HCT116 (cell line): ENCODE results near the gene MAGIX. TPM values are rescaled to one million over a fixed set of nuclear protein-coding genes. Genes with fewer than 3 reads are reported as not detected.

Source experiments
- ATAC-seq: fragments of 200-7000 bp; cut with Tn5 transposase; 2 replicates; pipeline ENCODE4 v1.9.1; 2020; ENCODE audit warnings: mild to moderate bottlenecking, moderate library complexity
- BruUV-seq: library from RNA; stranded (reverse); fragments of 400-500 nt; replicated peaks from 2 replicates; lab custom pipeline; 2021; lab: Mats Ljungman, UMichigan
- CTCF ChIA-PET: fragments of 300-600 bp; sonication (Branson Sonifier 250); formaldehyde crosslinking; loops from one replicate; lab custom pipeline; 2021; ENCODE audit warnings: antibody characterized with exemption; lab: Charles Lee
- POLR2A ChIA-PET: fragments of 300-600, 350-600 bp; sonication (Branson Sonifier 250); formaldehyde crosslinking; loops from one replicate; lab custom pipeline; 2021; ENCODE audit warnings: antibody characterized with exemption; lab: Charles Lee
- RAD21 ChIA-PET, 2 experiments: fragments of 300-600 bp; sonication (Branson Sonifier 250); formaldehyde crosslinking; loops; one replicate each; lab custom pipeline; 2023; ENCODE audit warnings: low total read pairs in 2 of 2; ENCODE audit not compliant: uncharacterized antibody in 2 of 2, unreplicated experiment in 2 of 2, low non-redundant PET in 1 of 2; lab: Charles Lee
- DNase-seq: peaks from one replicate; pipeline ENCODE4 v3.0.0-alpha.2; 2010; ENCODE audit warnings: low read depth, low spot score
- H2AFZ ChIP-seq: fragments of 200-600 bp; shearing (Covaris generic), sonication (generic); 2 replicates; pipeline ENCODE4 v1.6.1; 2017; ENCODE audit warnings: low read depth, mixed run types, mixed read lengths, antibody characterized with exemption, low read length; ENCODE audit not compliant: poor library complexity, severe bottlenecking
- H3K27ac ChIP-seq: 2 replicates; pipeline ENCODE4 v1.5.1; 2012; ENCODE audit warnings: low read depth, low read length
- H3K27me3 ChIP-seq: fragments of 200-600 bp; sonication (generic); 2 replicates; pipeline ENCODE4 v1.6.1; 2016; ENCODE audit warnings: mixed run types, low read length, mixed read lengths; ENCODE audit not compliant: insufficient read depth
- H3K36me3 ChIP-seq, 2 experiments: fragments of 200-500 bp in 1 of 2; fragments of 200-600 bp in 1 of 2; sonication (Bioruptor generic) in 1 of 2; sonication (generic) in 1 of 2; 2 replicates each; pipeline versions ENCODE4 v1.5.1 to v1.6.1; 2014 to 2016; ENCODE audit warnings: low read length in 2 of 2, inconsistent platforms in 1 of 2, mixed read lengths in 1 of 2, mixed run types in 1 of 2; ENCODE audit not compliant: insufficient read depth in 2 of 2, control insufficient read depth in 1 of 2
- H3K4me1 ChIP-seq, 2 experiments: fragments of 200-600 bp in 1 of 2; sonication (generic) in 1 of 2; 2 replicates each; pipeline versions ENCODE4 v1.5.1 to v1.6.1; 2012 to 2017; ENCODE audit warnings: low read length in 2 of 2, inconsistent platforms in 1 of 2, mild to moderate bottlenecking in 1 of 2, mixed read lengths in 1 of 2, mixed run types in 1 of 2, moderate library complexity in 1 of 2; ENCODE audit not compliant: insufficient read depth in 2 of 2, control insufficient read depth in 1 of 2
- H3K4me2 ChIP-seq: fragments of 200-600 bp; sonication (generic); 2 replicates; pipeline ENCODE4 v1.6.1; 2017; ENCODE audit warnings: mixed run types, low read length, mixed read lengths
- H3K4me3 ChIP-seq, 2 experiments: fragments of 200-600 bp in 1 of 2; sonication (generic) in 1 of 2; replicated peaks in 1 of 2; 2 replicates each; pipeline ENCODE4 v1.5.1; 2011 to 2016; ENCODE audit warnings: low read length in 2 of 2, control low read depth in 1 of 2, low read depth in 1 of 2, mild to moderate bottlenecking in 1 of 2, mixed read lengths in 1 of 2, mixed run types in 1 of 2
- H3K79me2 ChIP-seq: fragments of 200-600 bp; sonication (generic); 2 replicates; pipeline ENCODE4 v1.6.1; 2017; ENCODE audit warnings: mild to moderate bottlenecking, mixed run types, low read length, moderate library complexity, mixed read lengths; ENCODE audit not compliant: insufficient read depth
- H3K9ac ChIP-seq: fragments of 200-600 bp; sonication (generic); 2 replicates; pipeline ENCODE4 v1.6.1; 2016; ENCODE audit warnings: low read length, mixed read lengths
- H3K9me2 ChIP-seq: fragments of 200-600 bp; sonication (generic), shearing (Covaris generic); 2 replicates; pipeline ENCODE4 v1.6.1; 2017; ENCODE audit warnings: mixed run types, mild to moderate bottlenecking, moderate library complexity; ENCODE audit not compliant: insufficient read depth
- H3K9me3 ChIP-seq, 2 experiments: fragments of 200-500 bp in 1 of 2; fragments of 200-600 bp in 1 of 2; sonication (Bioruptor generic) in 1 of 2; sonication (generic) in 1 of 2; 2 replicates each; pipeline ENCODE4 v1.6.1; 2014 to 2017; ENCODE audit warnings: low read length in 2 of 2, mixed read lengths in 2 of 2, inconsistent platforms in 1 of 2, low read depth in 1 of 2, mild to moderate bottlenecking in 1 of 2, mixed run types in 1 of 2, moderate library complexity in 1 of 2; ENCODE audit not compliant: control insufficient read depth in 1 of 2, insufficient read depth in 1 of 2
- H4K20me1 ChIP-seq: fragments of 200-600 bp; sonication (generic), shearing (Covaris generic); 2 replicates; pipeline ENCODE4 v1.6.1; 2017; ENCODE audit warnings: mixed run types, mild to moderate bottlenecking, moderate library complexity; ENCODE audit not compliant: insufficient read depth
- CBX3 ChIP-seq: IDR thresholded peaks from 2 replicates; pipeline ENCODE4 v1.6.1; 2012; ENCODE audit warnings: low read depth
- CEBPB ChIP-seq: IDR thresholded peaks from 2 replicates; pipeline ENCODE4 v1.6.1; 2012; ENCODE audit warnings: low read depth
- CTCF ChIP-seq, 3 experiments: fragments of 200-600 bp in 1 of 3; sonication (generic) in 1 of 3; IDR thresholded peaks in 2 of 3; conservative IDR thresholded peaks in 1 of 3; 2 replicates each; pipeline ENCODE4 v1.5.1; 2012 to 2017; ENCODE audit warnings: low read depth in 2 of 3, low read length in 2 of 3, antibody characterized with exemption in 1 of 3, borderline replicate concordance in 1 of 3, control low read depth in 1 of 3, mild to moderate bottlenecking in 1 of 3, mixed read lengths in 1 of 3, mixed run types in 1 of 3, moderate library complexity in 1 of 3; ENCODE audit not compliant: insufficient read depth in 1 of 3
- EGR1 ChIP-seq: IDR thresholded peaks from 2 replicates; pipeline ENCODE4 v1.6.1; 2012; ENCODE audit warnings: low read depth
- ELF1 ChIP-seq: IDR thresholded peaks from 2 replicates; pipeline ENCODE4 v1.6.1; 2012; ENCODE audit warnings: low read depth, borderline replicate concordance
- EZH2phosphoT487 ChIP-seq: fragments of 200-600 bp; IDR thresholded peaks from 2 replicates; pipeline ENCODE4 v1.6.1; 2018; ENCODE audit warnings: antibody characterized with exemption, borderline replicate concordance
- POLR2A ChIP-seq: IDR thresholded peaks from 2 replicates; pipeline ENCODE4 v1.7.0; 2011; ENCODE audit warnings: borderline replicate concordance; ENCODE audit not compliant: insufficient read depth, insufficient read length; ENCODE audit errors: extremely low read depth
- POLR2AphosphoS5 ChIP-seq: IDR thresholded peaks from 2 replicates; pipeline ENCODE4 v1.6.1; 2011; ENCODE audit warnings: mild to moderate bottlenecking, low read depth, low read length, moderate library complexity
- RAD21 ChIP-seq: IDR thresholded peaks from 2 replicates; pipeline ENCODE4 v1.6.1; 2012; ENCODE audit warnings: low read depth, mild to moderate bottlenecking
- SP1 ChIP-seq: IDR thresholded peaks from 2 replicates; pipeline ENCODE4 v1.6.1; 2012; ENCODE audit warnings: low read depth
- SRF ChIP-seq: IDR thresholded peaks from 2 replicates; pipeline ENCODE4 v1.6.1; 2012; ENCODE audit warnings: low read depth
- TCF7L2 ChIP-seq: IDR thresholded peaks from 2 replicates; pipeline ENCODE4 v1.7.0; 2011; ENCODE audit warnings: borderline replicate concordance, inconsistent platforms; ENCODE audit not compliant: insufficient read depth, insufficient read length; ENCODE audit errors: extremely low read depth
- YY1 ChIP-seq: IDR thresholded peaks from 2 replicates; pipeline ENCODE4 v1.6.1; 2011; ENCODE audit warnings: low read length, low read depth, moderate library complexity, mild to moderate bottlenecking; ENCODE audit not compliant: insufficient replicate concordance; ENCODE audit errors: extremely low read depth
- ZBTB33 ChIP-seq: IDR thresholded peaks from 2 replicates; pipeline ENCODE4 v1.6.1; 2011; ENCODE audit warnings: mild to moderate bottlenecking, low read length, moderate library complexity; ENCODE audit not compliant: insufficient replicate concordance; ENCODE audit errors: extremely low read depth
- ZFX ChIP-seq: fragments of 450-650 bp; IDR thresholded peaks from 2 replicates; pipeline ENCODE4 v1.6.1; 2017
- ZNF274 ChIP-seq: fragments of 200-500 bp; sonication (Bioruptor generic); IDR thresholded peaks from 2 replicates; pipeline ENCODE4 v1.6.1; 2014; ENCODE audit warnings: mild to moderate bottlenecking, low read depth, low read length, inconsistent platforms
- intact Hi-C: fragments of 100-400 bp; cut with micrococcal nuclease; formaldehyde crosslinking; loops from 2 replicates; pipeline ENCODE4 v1.10.0; 2022
- total RNA-seq: library from RNA; stranded (reverse); gene quantifications from one replicate; pipeline ENCODE4 v1.2.1, GENCODE V29; 2021; ENCODE audit not compliant: unreplicated experiment

The MAGIX gene
- total RNA-seq, 1 experiment from 2014 or later = 2.6 TPM

DNA sequence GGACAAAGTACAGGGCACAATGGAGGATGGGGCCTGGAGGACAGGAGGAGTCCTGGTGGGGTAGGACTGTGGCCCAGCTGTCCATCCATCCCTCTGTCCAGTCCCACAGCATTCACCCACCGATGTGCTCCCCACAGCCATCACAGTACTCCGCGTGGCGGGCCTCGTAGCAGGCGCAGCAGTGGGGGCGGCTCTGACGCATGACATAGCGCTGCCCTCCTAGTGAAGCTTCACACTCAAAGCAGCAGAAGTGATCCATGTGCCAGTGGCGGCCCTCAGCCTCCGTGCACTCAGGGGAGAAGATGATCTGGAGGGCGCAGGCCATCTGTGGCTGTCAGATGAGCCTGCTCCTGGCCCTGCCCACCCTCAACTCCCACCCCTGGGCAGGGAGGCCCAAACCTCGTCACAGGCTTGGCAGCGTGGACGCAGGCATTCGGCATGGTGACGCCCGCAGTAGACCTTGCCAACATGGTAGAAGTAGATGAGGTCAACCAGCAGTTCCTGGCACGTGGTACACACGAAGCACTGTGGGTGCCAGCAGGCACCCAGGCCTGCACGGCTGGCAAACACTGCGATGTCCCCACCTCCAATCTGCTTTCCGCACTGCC is 15.4 kb downstream of the MAGIX start:
- no peak overlapping the region for H2AFZ ChIP-seq
- intact Hi-C loops = no loop called here
- H4K20me1 ChIP-seq = no peaks in the 10 kb centered on the region
- peaks cover 9 to 34% of the 10 kb centered on the region in 2 experiments; a peak in 3 of 4 replicates for H3K4me1 ChIP-seq
- H3K9me2 ChIP-seq = no peaks in the 10 kb centered on the region
- H3K27ac ChIP-seq = no peak overlapping the region; the same call in 1 of the 2 replicates
- no peak overlapping the region for H3K4me2 ChIP-seq
- RAD21 ChIA-PET = no interaction called here
- DNase-seq (no peak), ATAC-seq (0 out of 2 replicates have a peak, but pooled peaks have one; percentile 1)
- no TSS peak for BruUV-seq
- H3K4me3 ChIP-seq = no peak overlapping the region
- POLR2A ChIA-PET = interaction anchor here (0.9 kb wide), 1 partner anchor 13 kb away, joined by 4 read pairs; no protein-coding TSS in a partner anchor
- CTCF ChIA-PET = no interaction called here
- no peaks in the 10 kb centered on the region for H3K9me3 ChIP-seq
- no peaks in the 10 kb centered on the region for H3K27me3 ChIP-seq
- H3K9ac ChIP-seq = no peak overlapping the region
- TF ChIP-seq POLR2AphosphoS5 (peak; percentile 31; the same call in 1 of the 2 replicates), RAD21 (no peak)
- H3K36me3 ChIP-seq = peaks cover 7 to 10% of the 10 kb centered on the region in 2 experiments; a peak in 3 of 4 replicates
- H3K79me2 ChIP-seq = peaks cover 22% of the 10 kb centered on the region

DNA sequence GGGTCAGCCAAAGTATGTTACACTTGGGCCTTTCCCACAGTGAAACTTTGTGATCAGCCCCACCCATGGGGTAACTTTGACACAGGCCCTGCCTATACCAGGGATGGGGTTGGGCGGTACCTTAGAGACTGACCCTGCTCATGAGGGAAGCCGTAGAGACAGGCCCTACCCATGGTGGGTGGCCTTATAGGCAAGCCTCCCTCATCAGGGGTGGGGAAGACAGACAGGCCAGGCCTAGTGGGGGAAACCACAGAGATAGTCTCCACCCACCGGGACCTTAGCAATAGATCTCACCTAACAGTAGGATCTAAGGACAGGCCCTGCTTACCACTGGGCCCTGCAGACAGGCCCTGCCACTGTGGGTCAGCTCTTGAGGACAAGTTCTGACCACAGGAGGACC is 16.0 kb downstream of the MAGIX start:
- BruUV-seq = no TSS peak
- peaks cover 7 to 12% of the 10 kb centered on the region in 2 experiments; a peak in 3 of 4 replicates for H3K36me3 ChIP-seq
- no peak for TF ChIP-seq CTCF (IDR thresholded peaks at IDR 0.05 in 2 of 3, conservative IDR thresholded peaks at IDR 0.05 in 1 of 3; ENCODE audit: borderline replicate concordance in 1 of 3, insufficient read depth in 1 of 3, low read depth in 2 of 3, low read length in 2 of 3)
- TF ChIP-seq CEBPB = no peak
- TF ChIP-seq EZH2phosphoT487 = no peak
- TF ChIP-seq TCF7L2 = no peak
- TF ChIP-seq ZBTB33 = no peak
- no peak for TF ChIP-seq ELF1
- no peak for TF ChIP-seq ZNF274
- TF ChIP-seq CBX3 = no peak
- no peak for TF ChIP-seq SRF
- no peak for TF ChIP-seq EGR1
- no peak for TF ChIP-seq YY1
- no peak for TF ChIP-seq SP1
- TF ChIP-seq ZFX = no peak
- TF ChIP-seq POLR2A = no peak

More for the DNA sequence above, 16.0 kb downstream of the MAGIX start:
- Histone ChIP-seq H3K9me3 (no peaks in the 10 kb centered on the region), H3K4me2 (no peak overlapping the region), H4K20me1 (no peaks in the 10 kb centered on the region), H3K27me3 (no peaks in the 10 kb centered on the region), H3K79me2 (peaks cover 19% of the 10 kb centered on the region), H2AFZ (no peak overlapping the region), H3K27ac (no peak overlapping the region), H3K4me3 (no peak overlapping the region), H3K9ac (no peak overlapping the region), H3K9me2 (no peaks in the 10 kb centered on the region), H3K4me1 (peaks cover 5 to 30% of the 10 kb centered on the region in 2 experiments; a peak in 3 of 4 replicates)
- intact Hi-C loops = no loop called here
- ChIA-PET POLR2A (no interaction called here), RAD21 (no interaction called here), CTCF (no interaction called here)
- ATAC-seq (no peak), DNase-seq (no peak)
